ENCODE measurements around the gene SLC16A7.
"Not testable (repeated sequence)": the region's sequence is repeated elsewhere in the genome, so short reads cannot be mapped to it uniquely, and the experiment has no call there.

The SLC16A7 gene

DNA sequence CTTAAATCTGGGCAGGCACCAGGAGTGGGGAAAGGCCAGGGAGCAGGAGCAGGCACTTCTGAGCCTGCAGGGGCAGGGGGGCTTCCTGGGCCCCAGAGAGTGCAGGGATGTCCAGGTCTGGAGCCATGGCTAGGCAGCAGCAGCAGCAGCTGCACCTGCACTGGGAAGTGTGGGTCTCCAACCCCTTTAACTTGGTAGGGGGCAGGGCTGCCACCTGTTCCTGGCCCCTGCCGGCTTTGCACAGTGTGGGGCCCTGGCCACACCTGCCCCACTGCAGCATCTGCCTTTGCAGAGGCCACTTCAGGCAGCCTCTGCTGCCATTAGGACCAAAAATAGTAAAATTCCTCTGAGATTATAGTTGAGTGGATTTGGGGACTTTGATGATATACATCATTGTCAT, 138.5 kb downstream of the SLC16A7 start:
- no peak for DNase-seq

DNA sequence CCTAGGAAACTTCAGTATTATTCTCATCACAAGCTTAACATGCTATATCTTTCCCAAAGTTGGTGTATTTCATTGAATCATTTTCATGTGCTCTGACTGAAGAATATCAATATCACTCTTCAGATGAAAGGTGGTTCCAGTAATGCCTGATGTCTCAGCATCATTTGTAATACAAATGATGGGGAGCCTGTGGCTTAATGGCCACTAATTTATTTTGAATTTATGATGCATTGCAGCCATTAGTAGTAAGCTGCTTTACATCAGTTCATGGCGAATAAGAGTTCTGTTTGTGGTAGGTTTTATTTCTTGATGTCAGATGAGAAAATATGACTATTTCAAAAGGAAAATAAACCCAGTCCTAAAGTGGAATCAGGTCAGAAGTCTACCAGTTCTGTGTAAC, 139.4 kb downstream of the SLC16A7 start:
- no peak for DNase-seq

DNA sequence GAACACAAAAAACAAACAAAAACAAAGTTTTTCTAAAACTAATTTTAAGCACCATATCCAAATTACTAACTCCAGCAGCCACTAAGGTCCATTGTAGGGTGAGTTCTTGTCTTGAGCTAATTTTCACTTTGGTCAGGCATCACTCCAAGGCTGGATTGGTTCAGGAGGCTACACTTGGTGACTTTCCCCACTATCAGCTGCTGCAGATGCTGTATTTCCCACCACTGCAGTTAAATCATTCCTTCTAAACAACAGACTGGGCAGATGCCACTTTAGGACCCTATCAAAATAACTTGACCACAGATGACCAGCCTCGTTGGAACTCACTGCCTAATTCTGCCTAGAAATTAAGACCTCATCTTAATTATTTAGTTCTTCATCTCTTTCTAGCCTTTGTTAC, 140.5 kb downstream of the SLC16A7 start:
- DNase-seq: no peak

DNA sequence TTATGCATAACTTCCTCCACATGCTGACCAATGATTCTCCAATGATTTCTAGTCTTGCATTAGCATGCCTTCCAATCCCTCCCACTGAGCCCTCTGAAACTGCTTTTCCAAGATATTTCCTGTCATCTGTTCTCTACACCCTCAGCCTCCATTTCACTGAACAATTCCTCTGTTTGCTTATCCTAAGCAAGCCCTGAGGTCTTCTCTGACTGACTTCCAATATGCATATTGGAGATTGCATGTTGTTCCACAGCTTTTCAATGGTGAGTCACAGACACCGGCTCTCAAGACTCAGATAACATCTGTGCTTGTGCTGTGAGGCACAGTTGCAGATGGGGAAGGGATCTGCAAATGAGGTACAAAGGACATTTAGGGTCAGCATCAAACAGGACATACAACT, 141.0 kb downstream of the SLC16A7 start:
- no peak for DNase-seq

DNA sequence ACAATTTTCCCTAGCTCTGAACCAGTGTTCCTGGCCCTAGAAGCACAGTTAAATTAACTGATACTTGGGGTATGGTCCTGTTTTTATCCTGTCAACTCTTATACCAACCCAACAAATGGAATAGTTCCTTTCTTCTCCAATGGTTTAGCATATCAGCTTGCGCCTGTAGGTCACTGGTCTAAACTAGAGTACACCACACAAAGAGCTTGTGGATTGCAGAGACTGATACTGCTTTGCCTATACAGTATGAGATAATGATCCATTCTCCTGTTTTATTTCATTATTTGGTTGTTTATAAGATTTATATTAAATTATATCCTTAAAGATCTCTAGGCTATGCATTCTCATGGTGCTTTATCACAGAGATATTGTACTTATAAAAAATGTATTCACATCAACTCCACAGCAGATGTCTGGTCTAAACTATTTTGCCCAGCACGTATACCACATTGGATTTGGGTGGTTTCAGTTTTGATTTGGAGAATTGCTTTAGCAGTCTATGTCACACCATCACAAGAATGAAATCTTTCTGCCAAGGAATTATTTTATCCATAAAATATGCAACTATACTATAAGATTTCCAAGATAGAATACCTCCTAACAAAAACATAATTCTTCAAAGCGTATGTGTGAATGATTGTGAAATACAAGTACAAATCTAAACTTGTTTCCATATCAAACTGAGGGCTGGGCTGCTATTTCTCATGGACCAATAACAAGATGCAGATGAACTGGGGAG, 142.1 kb downstream of the SLC16A7 start:
- no peak for DNase-seq

DNA sequence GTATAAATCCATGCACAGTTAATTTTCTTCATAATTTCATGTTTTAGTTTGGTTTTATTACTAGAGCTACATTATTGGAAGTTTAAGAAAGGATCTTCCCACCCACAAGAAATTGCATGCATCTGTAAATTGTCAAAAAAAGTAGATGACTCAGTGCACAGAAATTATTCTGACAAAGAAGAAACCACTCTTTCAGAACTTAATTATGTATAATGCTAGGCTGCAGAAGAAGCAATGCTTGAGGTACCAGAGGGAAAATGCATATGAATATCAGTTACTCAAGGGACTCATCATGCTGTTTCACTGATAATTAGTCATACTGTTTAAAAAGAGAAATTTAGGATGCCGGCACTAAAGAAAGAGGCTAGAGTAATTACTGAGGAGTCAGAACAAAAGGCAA, 147.0 kb downstream of the SLC16A7 start:
- DNase-seq: no peak

DNA sequence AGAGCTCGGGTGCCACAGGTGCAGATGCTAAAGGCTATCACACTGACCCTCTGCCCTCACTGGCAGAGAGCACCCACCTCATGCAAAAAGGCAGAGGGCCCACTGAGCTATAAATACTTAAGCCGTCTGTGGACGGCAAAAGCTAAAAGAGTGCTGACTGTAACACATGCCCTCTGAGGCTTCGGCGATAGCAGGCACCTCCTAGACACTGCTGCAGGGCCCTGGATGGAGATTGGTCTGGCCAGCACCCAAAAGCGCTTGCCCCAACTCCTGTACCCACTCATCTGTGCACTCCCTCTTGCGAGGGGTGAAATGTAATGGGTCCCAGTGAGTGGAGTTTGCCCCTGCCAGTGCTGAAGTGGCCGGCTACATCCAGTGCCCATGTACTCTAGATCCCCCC, 148.7 kb downstream of the SLC16A7 start:
- no peak for DNase-seq

DNA sequence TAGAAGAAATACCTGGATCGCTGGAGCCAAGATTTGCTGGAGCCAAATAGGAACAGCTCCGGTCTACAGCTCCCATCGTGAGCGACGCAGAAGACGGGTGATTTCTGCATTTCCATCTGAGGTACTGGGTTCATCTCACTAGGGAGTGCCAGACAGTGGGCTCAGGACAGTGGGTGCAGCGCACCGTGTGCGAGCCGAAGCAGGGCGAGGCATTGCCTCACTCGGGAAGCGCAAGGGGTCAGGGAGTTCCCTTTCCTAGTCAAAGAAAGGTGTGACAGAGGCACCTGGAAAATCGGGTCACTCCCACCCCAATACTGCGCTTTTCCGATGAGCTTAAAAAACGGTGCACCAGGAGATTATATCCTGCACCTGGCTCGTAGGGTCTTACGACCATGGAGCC, 155.3 kb downstream of the SLC16A7 start:
- DNase-seq: not testable (repeated sequence)

DNA sequence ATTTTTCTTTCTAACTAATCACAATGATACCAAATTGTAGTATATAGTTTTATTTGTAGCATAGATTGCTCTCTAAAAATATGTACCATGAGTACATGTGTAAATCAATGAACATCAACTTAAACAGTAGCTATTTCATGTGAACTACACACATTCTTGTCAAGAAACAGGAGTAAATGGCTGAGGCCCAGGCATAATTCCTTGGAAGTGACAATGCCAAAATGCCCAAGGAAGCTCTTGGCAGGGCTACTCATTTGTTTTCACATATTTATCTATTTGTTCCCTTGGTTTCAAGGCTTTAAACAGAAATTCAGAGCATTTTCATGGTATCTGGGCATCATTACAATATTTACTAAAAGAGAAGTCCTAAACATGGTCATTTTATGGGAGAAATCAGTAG, 165.7 kb downstream of the SLC16A7 start:
- no peak for DNase-seq

DNA sequence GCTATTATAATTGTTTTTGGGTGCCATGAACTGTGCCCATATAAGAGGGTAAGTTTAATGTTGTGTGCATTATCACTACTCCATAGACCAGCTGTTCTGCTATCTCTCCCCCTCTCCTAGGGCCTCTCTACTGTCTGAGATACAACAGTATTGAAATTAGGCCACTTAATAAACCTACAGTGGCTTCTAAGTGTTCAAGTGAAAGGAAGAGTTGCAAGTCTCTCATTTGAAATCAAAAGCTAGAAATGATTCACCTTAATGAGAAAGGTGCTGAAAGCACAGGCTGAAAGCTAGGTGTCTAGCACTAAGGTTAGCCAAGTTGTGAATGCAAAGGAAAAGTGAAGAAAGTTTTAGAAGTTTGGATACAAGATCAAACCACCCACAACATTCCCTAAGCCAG, 168.0 kb downstream of the SLC16A7 start:
- DNase-seq: no peak

DNA sequence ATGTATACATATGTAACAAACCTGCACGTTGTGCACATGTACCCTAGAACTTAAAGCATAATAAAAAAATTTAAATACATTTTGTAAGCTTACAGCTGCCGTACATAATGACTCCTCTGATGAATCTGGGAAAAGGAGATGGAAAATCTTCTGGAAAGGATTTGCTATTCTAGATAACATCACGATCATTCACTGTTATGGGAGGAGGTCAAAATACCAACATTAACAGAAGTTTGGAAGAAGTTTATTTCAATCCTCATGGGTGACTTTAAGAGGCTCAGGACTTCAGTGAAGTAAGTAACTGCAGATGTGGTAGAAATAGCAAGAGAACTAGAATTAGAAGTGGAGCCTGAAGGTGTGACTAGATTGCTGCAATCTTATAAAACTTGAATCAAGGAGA, 172.2 kb downstream of the SLC16A7 start:
- DNase-seq: no peak

DNA sequence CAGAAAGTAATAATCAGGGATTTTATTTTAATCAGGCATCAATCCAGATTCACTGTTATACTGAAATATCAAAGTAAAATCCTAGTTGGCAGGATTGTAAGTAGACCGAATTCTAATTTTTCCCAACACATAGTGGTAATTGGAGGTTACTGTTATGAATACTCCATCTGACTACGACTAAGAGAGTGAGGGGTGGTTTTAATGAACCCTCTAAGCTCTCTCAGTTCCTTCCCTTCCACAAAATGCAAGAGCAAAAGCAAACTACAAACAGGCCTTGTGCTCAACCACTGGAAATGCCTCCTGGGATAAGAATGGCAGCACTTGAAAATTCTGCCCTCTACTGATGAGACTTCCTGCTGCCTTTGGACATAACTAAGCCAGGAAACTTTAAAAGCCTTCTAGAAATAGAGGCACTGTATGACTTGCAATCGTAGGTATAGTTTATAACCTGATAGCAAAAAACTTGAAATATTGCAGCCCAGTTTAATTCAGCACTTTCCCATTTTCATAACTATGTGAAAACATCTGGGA, 184.8 kb downstream of the SLC16A7 start:
- DNase-seq: peak in 8 of 56 donors; percentile 2 to 33 (median 10)

DNA sequence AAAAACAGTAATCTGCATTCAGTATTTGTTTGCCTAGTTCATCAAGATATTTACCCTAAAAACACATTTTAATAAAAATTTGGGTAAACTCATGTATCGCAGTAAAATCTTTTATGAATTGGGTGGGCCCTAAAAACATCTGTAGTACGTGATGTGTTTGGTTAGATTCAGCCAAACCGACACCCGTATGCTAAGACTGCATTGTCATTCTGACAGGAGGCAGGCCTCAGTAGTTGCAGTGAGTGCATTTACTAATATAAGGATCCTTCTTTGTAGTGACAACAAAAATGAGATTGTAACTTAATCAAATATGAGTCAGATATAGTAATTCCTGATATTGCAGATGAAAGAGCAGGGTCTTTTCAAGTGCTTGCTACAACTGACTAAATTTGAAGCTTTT, 191.8 kb downstream of the SLC16A7 start:
- DNase-seq: no peak

DNA sequence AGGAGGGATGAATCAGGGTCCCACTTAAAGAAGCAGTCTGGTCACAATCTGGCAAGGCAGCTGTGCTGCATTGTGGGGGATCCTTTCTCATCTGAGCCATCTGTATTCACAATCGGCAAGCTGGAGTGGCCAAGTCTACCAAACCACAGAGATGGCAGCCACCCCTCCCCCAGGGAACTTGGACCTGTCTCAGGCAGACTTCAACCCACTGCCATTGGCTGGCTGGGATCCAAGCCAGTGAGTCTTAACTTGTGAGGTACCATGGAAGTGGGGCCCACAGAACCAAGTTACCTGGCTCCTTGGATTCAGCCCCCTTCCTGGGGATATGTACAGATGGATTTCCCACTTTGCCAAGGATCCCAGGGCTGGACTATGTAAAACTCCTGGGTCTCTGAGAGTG, 196.8 kb downstream of the SLC16A7 start:
- no peak for DNase-seq

DNA sequence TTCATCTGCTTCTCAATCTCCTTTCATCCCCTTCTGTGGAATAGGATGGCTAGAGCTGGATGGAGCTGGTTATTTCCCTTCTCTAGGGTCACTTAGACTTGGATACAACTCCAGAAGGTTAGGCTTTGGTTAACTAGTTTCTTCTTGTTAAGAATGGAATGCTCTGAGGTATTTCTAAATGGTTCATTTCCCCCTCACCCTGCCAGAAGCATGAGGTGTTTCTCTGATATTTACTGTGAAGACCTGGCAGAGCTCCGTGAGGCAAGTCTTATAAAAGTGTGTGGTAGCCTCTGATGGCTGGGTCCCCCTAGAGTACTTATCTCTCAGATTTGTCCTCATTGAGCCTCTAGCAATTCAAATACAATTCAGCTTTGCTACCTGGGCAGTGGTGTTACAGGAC, 207.9 kb downstream of the SLC16A7 start:
- DNase-seq: no peak

DNA sequence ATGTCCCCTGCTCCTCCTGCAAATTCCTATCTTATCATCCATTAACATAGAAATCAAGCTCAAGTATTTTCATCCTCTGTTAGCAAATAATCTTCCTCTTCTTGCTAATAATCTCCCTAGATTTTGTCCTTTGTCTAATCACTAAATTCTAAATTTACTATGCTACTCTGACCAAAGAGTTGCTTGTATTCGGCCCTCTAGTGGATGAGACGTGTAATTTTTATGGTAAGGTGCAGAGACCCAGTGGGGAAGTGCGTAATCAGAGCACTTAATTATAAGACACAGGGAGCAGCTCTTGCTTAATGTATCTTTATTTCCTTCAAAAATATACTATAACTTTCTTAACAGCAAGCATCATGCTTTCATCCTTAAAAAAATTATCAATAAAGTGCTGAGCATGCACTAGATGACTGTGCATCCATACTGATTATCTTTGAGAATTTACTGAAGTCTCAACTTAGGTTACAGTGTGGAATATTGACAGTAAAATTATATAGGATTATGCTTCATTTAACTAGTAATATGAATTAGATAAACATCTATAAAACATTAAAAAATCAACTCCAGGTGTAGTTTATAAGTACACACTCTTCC, 212.6 kb downstream of the SLC16A7 start:
- DNase-seq: peak in 1 of 56 donors; percentile 15

DNA sequence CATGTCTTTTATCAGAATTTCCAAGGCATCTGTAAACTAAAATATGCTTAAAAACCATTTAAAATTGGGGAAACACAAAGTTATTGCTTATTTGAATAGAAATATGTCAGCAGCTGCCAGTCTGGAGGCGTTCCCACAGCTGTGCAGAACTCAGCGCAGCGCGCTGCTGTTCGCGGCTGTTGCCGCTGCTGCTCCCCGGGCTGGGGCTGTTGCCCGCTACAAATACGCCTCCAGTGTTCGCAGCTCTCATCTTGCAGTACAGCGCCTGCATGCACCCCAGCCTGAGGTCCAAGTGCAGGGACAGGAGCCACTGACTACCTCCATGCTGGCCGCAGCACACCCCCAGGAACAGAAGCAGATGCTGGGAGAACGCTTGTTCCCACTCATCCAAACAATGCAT, 216.2 kb downstream of the SLC16A7 start:
- DNase-seq: no peak

DNA sequence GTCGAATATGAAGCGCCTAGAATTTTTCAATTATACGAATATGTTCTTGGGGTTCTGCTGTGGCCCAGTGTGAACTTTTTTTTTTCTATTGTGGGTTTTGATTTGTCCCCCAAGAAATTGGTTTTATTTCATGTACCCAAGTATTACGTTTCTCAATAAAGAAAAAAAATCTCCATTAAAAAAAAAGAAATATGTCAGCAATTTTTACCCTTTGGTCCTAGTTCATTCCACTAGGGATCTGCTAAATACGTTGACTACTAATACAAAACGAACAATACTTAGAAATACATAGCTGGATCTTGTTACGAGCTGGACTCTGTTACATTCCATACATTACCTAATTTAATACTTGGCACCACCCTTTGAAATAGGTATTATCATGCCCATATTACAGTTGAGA, 216.9 kb downstream of the SLC16A7 start:
- no peak for DNase-seq

DNA sequence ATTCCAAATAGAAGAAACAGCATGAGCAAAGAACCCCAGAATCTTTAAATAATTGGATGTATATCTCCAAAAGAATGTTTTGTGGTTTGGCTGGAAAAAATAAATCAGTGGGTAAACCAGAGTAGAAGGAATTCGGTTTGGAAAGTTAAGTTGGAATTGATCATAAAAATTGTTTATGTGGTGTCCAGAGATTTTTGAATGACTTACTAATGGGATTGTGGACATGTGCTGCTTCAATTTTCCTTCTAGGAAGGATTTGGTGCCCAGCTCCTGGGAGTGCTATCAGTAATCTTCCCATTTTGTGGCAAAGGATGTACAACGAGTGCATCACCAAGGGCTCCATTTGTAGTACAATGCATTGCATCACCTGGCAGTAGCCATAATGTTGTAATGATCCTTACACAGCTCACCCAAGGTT, 224.8 kb downstream of the SLC16A7 start:
- no peak for DNase-seq

DNA sequence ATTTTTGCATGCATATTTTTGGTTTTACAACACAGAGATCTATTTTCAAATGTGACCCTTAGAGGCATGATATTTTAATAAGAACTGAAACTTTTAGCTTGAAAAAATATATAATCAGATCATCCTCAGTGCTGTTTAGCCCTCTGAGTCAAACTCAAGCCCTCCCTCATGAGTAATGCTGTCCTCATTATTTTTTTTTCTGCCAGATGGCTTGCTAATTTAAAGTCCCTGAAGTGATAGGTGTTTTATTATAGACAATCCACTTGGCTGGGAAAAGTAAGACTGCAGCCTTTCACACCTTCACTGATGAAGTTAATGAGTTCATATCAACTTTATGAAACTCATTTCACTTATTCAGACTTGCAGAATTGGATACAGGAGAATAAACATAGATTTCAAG, 227.7 kb downstream of the SLC16A7 start:
- DNase-seq: peak in 1 of 56 donors; percentile 2

DNA sequence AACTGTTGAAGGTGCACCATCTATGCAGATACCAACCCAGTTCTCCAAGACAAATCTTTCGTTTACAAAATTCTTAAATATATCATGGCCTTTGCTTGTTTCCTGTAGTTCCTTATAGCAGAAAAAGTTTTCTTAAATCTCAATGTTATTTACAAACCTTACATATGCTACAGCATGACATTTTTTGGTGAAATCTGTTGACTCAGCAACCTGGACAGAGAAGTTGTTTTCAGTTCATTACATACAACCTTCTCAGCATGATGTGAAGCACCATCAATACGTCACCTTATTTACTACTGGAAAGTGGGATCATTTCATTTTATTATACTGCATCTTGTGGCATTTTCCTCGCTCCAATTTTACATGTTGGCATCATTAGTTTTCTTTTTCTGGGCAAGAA, 231.9 kb downstream of the SLC16A7 start:
- DNase-seq: no peak

DNA sequence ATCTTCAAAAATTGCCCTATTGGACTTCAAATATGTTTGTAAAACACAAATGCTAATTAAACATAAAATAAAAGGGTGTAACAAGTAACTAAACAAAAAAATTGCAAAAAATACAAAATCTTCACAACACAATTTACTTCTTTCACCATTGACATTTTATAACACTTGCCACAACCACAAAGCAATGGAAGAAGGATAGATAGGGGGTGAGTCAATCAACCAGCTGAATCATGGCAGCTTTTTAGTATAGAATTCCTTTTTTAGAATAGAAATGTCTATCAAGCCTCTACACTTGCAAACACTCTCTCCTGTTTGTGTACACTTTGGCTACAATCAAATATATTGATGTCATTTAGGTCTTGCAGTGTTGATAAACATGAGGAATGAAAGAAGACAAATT, 232.7 kb downstream of the SLC16A7 start:
- no peak for DNase-seq

DNA sequence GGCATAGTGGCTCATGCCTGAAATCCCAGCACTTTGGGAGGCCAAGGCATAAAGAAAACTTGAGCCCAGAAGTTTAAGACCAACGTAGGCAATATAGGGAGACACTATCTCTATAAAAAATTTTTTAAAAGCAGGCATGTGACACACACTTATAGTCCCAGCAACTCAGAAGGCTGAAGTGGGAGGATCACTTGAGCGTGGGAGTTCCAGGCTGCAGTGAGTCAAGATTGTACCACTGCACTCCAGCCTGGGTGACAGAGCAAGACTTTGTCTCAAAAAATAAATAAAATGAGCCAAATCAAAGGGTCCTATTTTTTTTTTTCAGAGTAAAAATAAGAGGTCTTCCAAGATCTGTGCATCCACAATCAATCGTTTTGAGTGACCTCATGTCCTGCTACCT, 237.6 kb downstream of the SLC16A7 start:
- no peak for DNase-seq

Measured in amygdala (tissue), 56 donors.